ENCODE data around the gene VCX2.
"Not testable (repeated sequence)": the region's sequence is repeated elsewhere in the genome, so short reads cannot be mapped to it uniquely, and the experiment has no call there.

The VCX2 gene

DNA sequence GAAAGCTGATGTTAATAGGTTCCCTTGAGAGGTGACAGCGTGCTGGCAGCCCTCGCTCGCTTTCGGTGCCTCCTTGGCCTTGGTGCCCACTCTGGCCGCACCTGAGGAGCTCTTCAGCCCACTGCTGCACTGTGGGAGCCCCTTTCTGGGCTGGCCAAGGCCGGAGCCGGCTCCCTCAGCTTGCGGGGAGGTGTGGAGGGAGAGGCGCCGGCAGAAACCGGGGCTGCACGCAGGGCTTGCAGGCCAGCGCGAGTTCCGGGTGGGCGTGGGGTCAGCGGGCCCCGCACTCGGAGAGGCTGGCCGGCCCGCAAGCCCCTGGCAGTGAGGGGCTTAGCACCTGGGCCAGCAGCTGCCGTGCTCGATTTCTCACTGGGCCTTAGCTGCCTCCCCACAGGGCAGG, 49.7 kb downstream of the VCX2 start:
- DNase-seq (ENCODE audit: low spot score): not testable (repeated sequence)

All from hepatic stellate cell (primary cell).